Bone marrow (tissue), 2 donors: Measurements from ENCODE around the gene CUX1.

ENCODE experiments used
- DNase-seq, 2 donors: peaks; one replicate each; lab custom pipeline; 2025; lab: John Stamatoyannopoulos, UW

CUX1 gene

DNA sequence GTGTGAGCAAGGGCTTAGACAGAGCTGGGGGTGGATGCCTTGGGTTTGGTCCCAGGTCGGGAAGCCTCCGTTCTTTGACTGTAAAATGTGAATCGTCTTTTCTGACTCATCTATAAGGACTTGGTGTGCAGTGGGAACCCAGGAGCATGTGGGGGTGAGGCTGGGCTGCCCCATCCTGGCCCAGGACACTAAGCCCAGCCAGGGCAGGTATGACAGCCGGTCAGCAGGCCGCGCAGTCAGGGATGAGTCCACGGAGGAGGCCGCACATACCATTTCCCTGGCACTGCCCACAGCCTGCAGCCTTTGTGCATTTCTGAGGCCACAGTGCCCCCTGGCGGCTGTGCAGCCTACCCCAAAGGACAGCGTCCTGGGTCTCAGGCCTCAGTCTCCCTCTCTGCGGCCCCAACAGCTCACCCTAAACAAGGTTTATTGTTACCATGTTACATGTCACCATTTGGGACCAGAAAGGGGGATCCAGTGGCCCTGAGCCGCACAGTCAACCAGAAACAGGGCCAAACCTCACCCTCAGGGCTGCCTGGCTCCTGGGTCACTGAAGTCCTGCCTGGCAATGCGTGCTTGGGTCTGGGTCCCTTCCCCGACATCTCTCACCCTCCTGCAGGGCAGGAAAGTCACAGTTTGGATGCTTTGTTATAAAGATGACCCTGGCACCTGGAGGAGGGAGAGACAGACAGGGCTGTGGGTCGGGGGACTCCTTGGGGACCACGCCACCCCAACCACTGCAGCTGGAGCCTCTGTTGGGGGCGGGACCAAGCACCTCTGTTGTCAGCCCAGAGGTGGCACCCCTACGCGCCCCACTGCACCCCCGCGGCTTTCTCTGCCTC is 454.9 kb downstream of the CUX1 start:
- DNase-seq = peak; percentile 13 to 51

DNA sequence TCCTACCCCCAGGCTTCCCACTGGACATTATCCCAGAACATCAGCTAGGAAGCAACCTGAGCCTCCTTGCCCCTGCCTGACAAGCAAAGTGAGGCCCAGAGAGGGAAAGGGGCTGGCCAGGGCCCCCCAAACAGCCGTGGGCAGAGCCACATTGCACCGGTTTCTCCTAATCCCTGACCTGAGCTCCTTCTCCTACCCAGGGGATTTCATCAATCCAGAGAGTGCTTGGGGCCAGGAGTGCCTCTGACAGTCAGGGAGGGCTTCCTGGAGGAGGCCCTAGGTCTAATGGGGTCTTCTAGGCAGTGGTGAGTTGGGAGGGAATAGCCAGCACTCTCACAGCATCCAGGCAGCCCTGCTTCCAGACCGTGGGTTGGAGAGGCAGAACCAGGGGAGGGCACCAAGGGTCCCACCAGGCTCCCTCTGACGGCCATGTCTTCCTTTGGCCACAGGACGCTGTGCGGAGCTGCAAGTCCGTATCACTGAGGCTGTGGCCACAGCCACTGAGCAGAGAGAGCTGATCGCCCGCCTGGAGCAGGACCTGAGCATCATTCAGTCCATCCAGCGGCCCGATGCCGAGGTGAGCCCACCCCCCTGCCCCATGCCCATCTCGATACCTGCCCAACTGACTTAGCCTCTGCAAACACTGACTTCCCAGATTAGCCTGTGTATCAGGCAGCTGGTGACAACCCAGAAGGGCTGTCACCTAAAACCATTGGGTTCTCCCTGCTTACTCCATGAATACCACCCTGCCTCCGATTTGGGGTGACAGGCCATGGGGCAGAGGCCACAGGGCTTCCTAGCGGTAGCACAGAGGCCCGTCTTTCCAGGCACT is 455.7 kb downstream of the CUX1 start:
- no peak for DNase-seq

DNA sequence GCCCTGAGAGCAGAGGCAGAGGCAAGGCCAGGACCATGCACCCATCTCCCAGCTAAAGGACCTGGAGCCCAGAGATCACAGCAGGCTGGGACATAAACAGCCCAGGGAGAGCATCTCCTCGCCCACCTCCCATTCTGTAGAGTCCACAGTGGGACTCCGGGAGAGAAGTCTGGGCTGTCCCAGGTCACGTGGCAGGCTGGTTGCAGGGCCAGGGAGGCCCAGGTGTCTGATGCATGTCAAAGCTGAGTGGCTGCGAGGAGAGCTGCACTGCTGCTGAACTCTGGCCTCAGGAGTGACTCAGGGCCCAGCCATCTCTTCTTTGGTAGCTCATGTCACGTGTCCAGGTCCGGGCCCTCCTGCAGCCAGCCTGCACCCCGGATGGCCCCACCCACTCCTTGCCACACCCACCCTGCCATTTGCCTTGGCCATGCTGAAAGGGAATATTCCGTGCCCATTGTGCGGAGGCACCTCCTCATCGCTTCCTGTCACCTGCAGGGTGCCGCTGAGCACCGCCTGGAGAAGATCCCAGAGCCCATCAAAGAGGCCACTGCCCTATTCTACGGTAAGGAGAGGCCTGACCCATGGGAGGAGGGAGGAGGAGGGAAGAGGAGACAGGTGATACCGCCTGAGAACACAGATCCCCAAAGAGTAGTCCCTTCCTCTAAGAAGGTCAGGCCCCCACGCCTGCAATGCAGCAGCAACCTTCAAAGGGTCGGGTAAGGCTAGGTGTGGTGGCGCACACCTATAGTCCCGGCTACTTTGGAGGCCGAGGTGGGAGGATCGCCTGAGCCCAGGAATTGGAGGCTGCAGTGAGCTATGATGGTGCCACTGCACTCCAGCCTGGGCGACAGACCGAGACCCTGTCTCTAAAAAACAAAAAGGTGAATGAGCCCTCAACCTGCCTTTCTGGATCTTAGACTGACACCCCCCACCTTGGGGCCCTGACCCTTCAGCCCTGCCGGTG is 456.6 kb downstream of the CUX1 start:
- DNase-seq = no peak

DNA sequence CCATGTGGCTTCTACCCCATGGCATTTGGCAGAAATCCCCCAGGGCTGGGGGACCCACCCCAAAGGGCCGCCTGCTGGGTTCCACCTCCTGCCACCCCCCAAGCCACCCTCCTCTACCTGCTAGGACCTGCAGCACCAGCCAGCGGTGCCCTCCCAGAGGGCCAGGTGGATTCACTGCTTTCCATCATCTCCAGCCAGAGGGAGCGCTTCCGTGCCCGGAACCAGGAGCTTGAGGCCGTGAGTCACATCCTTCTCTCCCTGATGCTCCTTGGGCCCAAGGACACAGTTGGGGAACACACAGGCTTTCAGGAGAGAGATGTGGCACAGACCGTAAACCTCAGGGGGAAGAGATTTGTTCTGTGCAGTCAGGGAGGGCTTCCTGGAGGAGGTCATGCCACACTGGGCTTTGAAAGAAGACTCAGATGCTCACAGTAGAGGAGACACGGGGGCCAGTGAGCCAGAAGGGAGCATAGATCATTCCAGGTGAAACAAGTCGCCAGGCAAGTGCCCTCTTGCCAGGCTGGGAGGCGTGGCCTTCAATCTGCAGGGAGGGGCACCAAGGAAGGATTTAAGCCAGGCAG is 457.8 kb downstream of the CUX1 start:
- no peak for DNase-seq

DNA sequence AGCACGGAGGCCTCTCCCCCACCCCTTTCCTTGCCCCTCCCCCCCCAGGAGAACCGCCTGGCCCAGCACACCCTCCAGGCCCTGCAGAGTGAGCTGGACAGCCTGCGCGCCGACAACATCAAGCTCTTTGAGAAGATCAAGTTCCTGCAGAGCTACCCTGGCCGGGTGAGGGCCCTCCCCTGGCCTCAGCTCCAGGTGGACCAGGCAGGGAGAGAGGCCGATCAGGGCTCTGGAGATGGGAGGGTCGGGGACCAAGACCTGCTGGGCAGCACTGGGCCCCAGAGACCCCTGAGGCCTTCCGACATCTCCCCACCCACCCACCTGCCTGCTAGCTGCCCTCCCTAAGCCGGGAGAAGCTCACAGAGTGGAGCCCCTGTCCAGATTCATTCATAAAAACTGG is 460.5 kb downstream of the CUX1 start:
- DNase-seq = no peak

DNA sequence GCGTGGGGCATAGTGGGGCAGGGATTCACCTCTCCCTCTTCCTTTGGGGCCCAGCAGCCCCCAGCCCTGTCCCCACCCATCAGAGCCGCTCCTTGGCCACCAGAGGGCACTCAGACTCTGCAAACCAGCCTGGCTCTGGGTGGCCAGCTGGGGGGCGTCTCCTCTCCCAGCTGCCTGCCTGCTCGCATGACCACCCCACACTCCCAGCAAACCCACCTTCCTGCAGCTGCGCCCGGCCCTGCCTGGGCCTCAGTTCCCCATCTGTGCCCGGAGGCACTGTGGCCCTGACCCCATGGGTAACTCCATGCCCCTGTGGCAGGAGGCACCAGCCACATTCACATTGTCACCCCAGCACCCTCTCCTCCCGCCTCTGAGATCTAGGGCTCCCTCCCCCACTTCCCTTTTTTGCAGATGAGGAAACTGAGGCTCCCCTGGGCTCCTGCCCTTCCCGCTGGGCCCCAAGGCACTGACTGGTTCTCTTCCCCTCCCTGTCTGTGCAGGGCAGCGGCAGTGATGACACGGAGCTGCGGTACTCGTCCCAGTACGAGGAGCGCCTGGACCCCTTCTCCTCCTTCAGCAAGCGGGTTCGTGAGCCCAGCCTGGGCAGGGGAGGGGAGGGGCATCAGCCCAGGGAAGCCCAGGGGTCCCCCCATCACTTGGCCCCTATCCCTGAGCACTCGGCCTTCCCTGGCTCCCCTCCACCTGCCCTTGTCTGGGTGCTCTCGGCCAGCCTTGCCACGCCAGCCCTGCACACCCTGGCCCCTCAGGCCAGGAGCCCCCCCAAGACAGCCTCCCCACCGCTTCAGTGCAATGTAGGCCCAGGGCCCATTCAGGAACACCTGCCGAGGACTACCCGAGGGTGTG is 462.3 kb downstream of the CUX1 start:
- DNase-seq = peak; percentile 13 to 14

DNA sequence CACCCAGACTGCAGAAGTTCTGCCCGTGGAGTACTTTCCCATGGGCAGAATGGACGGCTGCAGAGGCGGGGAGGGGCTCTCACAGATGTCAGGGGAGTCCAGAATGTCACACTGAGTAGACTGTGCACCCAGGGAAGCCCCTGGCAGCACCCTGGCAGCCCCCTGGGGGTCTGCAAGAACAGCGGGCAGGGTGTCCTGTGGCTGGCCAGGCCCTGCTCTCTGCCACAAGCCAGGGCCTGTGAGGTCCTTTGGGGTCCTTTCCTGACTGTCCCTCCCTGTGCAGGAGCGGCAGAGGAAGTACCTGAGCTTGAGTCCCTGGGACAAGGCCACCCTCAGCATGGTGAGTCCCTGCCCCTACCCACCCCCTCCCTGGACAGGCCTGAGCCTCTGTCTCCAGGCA is 463.1 kb downstream of the CUX1 start:
- no peak for DNase-seq

DNA sequence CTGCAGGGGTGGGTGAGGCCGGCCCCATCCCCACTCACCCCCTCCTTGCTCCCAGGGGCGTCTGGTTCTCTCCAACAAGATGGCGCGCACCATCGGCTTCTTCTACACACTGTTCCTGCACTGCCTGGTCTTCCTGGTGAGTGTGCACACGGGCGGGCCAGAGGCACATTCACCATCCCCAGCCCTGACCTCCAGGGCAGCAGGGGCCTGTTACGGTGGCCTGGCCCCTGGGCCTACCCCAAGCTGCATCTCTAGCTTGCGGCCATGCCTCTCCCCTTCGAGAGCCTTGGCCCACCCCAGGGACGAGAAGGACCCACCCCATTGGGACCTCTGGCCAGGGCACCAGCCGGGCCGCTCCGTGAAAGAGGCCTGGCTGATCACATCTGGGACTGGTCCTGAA is 464.4 kb downstream of the CUX1 start:
- no peak for DNase-seq

DNA sequence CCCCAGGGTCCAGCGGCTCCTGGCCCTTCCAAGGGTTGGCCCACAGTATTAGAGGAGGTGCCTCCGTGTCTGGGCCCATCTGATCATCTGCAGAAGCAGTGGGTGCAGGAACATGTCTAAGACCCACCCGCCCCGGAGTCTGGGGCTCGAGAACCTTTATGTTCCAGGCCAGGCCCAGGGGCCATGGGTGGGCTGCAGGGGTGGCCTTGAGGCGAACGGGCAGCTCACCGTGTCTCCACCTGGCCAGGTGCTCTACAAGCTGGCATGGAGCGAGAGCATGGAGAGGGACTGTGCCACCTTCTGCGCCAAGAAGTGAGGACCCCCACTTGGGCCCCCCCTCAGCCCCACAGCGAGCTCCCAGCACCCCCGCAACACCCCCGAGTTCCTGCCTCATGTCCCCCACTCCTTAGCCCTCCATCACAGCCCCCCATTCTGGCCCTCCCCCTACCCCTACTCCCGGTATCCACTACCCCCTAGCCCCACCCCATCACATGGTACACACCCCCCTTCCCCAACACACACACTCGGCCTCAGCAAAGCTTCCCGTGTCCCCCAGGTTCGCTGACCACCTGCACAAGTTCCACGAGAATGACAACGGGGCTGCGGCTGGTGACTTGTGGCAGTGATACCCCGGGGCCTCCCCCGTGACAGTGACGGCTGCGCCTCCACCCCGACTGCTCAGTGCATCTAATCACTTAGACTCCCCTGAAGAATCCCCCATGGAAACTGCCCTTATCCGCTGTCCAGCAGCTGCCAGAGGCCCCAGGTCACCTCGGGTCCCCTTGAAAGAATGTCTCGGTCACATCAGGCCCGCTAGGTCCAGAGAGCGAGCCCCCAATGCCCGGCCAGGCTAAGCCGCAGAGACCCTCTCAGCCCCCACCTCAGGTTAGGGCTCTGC is 465.3 kb downstream of the CUX1 start:
- no peak for DNase-seq

DNA sequence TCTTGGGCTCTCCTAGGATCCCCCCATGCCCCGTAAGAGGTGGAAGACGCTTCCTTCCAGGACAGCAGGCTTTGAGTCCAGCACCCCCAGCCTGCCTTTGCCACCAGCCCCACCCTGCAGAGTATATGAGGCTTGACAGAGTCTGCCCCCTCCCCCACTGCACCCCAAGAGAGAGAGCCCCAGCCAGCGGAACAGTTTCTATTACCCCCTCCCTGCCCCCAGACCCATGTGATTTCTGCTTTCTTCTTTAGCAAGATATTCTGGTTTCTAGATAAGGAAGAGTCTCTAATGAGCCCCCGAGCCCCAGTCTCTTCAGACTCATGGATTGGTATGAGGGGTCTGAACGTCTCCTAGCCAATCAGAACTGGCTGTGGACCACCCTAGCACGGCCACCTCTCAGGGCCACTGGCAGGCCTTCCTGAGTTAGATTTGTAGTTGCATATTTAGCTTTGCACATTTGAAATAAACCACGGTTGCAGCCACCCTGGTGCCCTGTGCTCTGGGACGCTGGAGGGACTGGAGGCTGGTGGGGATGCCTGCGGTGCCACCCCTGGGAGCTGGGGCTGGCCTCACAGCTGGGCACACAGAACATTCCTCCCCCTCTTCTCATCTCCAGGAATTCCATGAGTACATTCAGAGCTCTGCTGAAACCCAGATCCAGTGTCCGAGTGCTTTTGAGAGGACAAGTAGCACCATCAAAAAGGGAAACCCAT is 466.2 kb downstream of the CUX1 start:
- DNase-seq = no peak

DNA sequence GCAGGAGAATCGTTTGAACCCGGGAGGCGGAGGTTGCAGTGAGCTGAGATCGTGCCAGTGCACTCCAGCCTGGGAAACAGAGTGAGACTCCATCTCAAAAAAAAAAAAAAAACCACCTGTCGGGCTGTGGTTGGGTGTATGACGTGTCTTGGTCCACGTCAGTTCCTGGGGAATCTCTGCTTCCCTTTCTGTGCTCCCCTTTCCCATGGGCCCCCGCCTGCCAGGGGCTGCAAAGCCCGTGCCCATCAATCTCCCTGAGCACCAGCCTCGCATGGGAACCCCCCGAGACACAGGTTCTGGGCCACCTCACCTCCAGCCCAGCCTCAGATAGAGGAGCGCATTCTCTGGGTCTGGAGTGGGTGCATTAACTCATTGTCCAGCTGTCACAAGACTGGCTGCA is 467.0 kb downstream of the CUX1 start:
- no peak for DNase-seq

DNA sequence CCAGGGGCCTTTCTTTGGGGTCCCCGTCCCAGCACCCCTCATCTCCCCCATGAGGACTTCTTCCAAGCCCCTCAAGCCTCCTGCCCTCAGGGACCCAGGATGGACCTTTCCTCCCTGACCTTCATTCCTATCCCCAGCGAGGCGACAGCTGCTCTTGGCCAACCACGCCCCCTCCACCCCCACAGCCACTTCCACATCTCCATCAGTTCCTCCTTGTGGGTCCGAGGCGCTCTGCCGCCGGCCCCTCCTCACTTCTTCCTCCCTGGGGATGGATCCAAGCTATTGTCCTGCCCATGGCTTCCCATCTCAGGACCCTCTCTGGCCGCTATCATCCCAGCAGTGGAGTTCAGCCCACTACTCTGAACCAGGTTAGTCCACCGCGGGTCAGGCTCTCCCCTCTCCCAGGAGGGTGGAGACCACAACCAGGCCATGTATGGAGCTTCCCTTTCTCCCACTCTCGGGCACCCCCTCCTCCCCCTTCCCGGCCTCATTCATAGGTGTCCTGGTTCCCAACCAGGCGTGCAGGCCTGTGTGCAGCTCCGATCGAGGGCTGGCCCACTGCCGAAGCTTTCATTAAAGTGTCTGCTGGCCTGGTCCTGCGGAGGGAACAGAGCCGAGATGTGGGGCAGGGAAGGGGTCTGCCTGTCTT is 467.6 kb downstream of the CUX1 start:
- DNase-seq = peak; percentile 19 to 37

DNA sequence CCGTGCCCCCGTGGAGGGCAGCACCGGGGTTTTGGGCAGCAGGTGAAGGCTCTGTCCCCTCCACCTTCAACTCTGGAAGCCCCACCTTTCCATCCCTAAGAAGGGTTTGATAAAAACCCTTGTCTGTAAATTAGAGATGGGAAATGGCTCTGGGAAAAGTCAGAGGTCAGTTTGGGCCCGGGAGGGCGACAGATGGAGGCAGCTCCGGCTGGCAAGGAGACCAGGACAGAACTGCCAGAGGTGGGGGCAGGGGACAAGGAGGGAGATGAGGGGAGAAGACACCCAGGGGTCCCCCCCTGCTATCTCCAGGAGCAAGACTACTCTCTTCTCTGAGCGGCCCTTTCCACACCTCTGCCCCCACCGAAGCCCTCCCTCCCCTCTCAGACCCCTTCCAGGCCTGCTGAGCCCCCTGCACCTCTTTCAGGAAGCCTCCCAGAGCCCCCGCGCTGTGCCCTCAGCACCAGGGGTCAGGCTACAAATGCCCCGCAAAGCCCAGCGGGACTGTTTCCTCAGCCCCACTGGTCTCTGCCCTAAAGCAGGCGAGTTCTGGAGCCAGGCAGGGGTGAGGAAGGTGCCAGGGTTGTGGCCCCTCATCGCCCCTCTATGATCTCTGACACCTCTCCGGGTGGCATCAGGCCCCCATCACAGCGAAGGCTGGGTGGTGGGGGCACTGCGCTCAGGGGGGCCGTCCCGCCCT is 468.3 kb downstream of the CUX1 start:
- DNase-seq = no peak

DNA sequence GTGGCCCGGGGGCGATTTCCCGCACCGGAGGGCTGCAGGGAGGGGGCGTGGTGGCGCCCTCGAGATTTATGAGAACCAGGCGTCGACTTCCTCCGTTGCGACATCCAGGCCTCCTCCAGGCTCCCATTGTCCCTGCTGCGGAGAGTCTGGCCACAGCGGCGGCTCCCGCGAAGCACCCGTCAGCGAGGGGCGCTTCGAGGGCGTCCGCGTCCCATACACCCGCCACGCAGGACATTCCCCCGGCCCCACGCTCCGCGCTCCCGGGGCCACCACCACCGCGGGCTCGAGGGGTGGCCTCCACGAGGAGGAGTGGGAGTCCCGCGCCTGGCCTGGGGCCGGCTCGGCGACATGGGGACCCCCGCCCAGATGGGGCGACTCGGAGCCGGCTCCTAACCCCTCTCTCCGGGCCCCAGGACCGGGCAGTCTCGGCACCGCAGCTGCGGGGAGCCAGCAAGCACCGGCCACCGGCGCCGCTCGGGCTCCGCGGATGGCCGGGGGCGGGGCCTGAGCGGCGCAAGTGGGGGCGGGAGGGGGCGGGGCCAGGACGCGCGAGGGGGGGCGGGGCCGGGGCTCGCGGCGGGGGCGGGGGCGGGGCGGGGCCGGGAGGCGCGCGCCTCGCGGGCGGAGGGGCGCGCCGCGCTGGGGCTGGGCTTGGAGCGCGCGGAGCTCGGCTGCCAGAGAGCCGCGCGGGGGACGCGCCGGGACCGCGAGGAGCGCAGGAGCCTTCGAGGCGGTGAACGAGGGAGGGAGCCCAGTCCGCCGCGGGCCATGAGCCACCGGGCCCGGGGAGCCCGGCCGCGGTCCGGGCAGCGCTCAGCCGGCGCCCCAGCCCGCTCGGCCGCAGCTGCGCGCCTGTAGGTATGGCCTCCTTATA is 469.0 kb downstream of the CUX1 start, which contains the start of gene SH2B2:
Gene SH2B2, plus strand, starts transcription at position 632 of the 874 bp plus-strand sequence. CDS start 13,683 bp downstream, outside the sequence.
- peak; percentile 35 to 81 for DNase-seq

DNA sequence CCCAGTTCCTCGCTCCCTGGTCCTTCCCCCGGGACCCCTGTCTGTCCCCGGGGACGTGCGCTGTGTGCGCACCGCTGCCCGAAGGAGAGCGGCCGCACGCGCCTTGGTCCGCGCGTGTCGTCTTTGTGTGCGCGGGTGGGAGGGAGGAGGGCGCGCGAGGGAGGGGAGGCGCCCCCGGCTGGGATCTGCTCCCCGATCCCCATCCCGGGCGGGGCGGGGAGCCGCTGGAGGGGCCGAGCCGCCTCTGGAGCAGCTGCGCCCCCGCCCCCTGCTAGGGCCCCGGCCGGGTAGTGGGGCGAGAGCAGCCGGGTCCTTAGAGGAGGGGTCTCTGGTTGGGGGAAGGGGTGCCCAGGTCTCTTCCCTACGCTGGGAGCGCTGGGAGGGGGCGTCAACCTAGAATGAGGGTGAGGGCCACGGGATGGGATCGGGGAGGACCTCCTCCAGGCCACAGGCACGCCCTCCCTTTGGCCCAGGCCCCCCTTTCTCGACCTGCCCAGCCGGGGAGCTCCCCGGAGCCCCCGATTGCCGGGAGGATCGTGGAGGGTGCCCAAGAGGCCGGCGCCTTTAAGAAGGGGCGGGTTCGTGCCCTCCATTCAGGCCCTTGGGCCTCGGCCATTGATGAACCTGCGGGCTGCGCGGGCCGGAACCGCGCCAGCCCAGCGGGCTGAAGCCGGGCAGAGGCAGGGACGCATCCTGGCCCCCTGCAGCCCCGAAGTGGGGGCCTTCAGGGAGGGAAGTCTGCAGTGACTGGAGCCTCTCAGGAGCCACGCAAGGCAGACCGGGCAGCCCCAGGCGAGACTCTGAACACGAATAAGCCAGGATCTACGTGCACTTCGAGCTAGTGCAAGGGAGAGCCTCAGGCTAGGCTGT is 469.9 kb downstream of the CUX1 start:
- DNase-seq = no peak

DNA sequence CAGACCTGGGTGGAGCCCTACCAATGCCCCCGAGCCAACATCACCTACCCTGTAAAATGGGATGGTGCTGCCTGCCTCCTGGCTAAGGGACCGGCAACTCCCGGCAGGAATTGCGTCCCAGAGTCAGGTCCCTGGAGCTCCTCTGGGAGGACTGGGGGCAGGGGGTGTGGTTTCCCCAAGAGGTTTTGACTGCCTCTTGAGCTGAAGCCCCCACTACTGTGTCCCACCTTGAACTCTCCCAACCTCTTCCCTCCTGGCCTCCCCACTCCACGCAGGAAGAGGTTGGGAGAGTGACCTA is 470.5 kb downstream of the CUX1 start:
- no peak for DNase-seq
